ENCODE results near the gene RAD23A. TPM values are rescaled to one million over a fixed set of nuclear protein-coding genes. Genes with fewer than 3 reads are reported as not detected.
A peak's percentile ranks its signal among the peaks of the same experiment; 100 is the strongest.

RAD23A gene
- total and polyA plus RNA-seq, 9 of the 15 experiments (the other 6 are each of a cell fraction or from before 2014, with no cell fraction given), result 9.5 to 181 (median 101) TPM

DNA sequence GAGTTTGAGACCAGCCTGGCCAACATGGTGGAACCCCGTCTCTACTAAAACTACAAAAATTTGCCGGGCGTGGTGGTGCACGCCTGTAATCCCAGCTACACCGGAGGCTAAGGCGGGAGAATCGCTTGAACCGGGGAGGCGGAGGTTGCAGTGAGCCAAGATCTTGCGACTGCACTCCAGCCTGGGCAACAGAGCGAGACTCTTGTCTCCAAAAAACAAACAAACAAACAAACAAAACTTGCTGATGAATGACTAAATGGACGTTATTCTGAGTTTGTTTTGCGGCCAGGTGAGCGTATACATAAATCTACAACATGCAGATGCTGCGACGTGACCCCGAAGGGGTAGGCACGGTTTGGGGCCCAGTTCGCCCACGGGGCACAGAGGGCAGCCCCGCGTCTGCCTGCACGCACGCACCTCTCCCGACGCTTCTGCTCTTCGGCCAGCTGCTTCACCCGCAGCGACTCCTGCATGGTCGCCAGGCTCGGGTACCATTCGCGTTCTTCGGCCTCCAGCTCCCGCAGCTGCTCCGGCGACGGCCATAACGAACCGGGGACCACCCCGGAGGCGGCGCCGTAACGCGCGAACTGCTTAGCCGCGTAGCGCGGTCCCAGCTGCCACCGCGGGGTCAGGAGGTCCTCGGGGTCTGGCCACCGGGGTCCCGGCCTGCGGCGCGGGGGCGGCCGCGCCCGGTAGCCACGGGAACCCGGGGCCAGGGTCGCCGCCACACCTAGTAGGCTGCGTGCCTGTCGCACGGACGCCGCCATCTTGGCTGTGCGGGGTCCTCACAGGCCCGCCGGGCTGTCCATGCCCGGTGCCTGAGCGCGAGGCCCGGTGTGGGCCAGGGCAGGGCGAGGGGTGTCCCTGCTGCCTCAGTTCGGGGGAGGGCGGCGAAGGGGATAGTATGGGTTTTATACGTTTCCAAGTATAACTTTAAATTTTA lies 11.1 kb downstream of the RAD23A start, which contains the start of gene GADD45GIP1 (continued):
- TF ChIP-seq ZNF324 (CRISPR knock-in tag; IDR thresholded peaks at IDR 0.05), result no peak
- TF ChIP-seq, protein P1, sequence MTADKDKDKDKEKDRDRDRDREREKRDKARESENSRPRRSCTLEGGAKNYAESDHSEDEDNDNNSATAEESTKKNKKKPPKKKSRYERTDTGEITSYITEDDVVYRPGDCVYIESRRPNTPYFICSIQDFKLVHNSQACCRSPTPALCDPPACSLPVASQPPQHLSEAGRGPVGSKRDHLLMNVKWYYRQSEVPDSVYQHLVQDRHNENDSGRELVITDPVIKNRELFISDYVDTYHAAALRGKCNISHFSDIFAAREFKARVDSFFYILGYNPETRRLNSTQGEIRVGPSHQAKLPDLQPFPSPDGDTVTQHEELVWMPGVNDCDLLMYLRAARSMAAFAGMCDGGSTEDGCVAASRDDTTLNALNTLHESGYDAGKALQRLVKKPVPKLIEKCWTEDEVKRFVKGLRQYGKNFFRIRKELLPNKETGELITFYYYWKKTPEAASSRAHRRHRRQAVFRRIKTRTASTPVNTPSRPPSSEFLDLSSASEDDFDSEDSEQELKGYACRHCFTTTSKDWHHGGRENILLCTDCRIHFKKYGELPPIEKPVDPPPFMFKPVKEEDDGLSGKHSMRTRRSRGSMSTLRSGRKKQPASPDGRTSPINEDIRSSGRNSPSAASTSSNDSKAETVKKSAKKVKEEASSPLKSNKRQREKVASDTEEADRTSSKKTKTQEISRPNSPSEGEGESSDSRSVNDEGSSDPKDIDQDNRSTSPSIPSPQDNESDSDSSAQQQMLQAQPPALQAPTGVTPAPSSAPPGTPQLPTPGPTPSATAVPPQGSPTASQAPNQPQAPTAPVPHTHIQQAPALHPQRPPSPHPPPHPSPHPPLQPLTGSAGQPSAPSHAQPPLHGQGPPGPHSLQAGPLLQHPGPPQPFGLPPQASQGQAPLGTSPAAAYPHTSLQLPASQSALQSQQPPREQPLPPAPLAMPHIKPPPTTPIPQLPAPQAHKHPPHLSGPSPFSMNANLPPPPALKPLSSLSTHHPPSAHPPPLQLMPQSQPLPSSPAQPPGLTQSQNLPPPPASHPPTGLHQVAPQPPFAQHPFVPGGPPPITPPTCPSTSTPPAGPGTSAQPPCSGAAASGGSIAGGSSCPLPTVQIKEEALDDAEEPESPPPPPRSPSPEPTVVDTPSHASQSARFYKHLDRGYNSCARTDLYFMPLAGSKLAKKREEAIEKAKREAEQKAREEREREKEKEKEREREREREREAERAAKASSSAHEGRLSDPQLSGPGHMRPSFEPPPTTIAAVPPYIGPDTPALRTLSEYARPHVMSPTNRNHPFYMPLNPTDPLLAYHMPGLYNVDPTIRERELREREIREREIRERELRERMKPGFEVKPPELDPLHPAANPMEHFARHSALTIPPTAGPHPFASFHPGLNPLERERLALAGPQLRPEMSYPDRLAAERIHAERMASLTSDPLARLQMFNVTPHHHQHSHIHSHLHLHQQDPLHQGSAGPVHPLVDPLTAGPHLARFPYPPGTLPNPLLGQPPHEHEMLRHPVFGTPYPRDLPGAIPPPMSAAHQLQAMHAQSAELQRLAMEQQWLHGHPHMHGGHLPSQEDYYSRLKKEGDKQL (CRISPR knock-in tag; IDR thresholded peaks at IDR 0.05; ENCODE audit: borderline replicate concordance), result no peak
- no peak for TF ChIP-seq YBX1 (IDR thresholded peaks at IDR 0.05)
- TF ChIP-seq KDM2B (CRISPR knock-in tag; IDR thresholded peaks at IDR 0.05), result no peak
- TF ChIP-seq, protein P2, sequence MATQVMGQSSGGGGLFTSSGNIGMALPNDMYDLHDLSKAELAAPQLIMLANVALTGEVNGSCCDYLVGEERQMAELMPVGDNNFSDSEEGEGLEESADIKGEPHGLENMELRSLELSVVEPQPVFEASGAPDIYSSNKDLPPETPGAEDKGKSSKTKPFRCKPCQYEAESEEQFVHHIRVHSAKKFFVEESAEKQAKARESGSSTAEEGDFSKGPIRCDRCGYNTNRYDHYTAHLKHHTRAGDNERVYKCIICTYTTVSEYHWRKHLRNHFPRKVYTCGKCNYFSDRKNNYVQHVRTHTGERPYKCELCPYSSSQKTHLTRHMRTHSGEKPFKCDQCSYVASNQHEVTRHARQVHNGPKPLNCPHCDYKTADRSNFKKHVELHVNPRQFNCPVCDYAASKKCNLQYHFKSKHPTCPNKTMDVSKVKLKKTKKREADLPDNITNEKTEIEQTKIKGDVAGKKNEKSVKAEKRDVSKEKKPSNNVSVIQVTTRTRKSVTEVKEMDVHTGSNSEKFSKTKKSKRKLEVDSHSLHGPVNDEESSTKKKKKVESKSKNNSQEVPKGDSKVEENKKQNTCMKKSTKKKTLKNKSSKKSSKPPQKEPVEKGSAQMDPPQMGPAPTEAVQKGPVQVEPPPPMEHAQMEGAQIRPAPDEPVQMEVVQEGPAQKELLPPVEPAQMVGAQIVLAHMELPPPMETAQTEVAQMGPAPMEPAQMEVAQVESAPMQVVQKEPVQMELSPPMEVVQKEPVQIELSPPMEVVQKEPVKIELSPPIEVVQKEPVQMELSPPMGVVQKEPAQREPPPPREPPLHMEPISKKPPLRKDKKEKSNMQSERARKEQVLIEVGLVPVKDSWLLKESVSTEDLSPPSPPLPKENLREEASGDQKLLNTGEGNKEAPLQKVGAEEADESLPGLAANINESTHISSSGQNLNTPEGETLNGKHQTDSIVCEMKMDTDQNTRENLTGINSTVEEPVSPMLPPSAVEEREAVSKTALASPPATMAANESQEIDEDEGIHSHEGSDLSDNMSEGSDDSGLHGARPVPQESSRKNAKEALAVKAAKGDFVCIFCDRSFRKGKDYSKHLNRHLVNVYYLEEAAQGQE (IDR thresholded peaks at IDR 0.05; ENCODE audit: borderline replicate concordance), result no peak
- TF ChIP-seq, protein P2 (CRISPR knock-in tag; IDR thresholded peaks at IDR 0.05; ENCODE audit: low read depth), result no peak
- no peak for TF ChIP-seq TCF7L2 (IDR thresholded peaks at IDR 0.05; ENCODE audit: low read depth, low read length)
- TF ChIP-seq MBD2 (IDR thresholded peaks at IDR 0.05; ENCODE audit: borderline replicate concordance, low read depth), result no peak
- no peak for TF ChIP-seq NR4A1 (CRISPR knock-in tag; IDR thresholded peaks at IDR 0.05)
- TF ChIP-seq NR4A1 (tag; IDR thresholded peaks at IDR 0.05), result peak; percentile 67; the same call in 1 of the 2 replicates
- TF ChIP-seq, protein P3, sequence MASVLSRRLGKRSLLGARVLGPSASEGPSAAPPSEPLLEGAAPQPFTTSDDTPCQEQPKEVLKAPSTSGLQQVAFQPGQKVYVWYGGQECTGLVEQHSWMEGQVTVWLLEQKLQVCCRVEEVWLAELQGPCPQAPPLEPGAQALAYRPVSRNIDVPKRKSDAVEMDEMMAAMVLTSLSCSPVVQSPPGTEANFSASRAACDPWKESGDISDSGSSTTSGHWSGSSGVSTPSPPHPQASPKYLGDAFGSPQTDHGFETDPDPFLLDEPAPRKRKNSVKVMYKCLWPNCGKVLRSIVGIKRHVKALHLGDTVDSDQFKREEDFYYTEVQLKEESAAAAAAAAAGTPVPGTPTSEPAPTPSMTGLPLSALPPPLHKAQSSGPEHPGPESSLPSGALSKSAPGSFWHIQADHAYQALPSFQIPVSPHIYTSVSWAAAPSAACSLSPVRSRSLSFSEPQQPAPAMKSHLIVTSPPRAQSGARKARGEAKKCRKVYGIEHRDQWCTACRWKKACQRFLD (CRISPR knock-in tag; IDR thresholded peaks at IDR 0.05), result no peak
- 0 out of 2 replicates have a peak, but pooled peaks have one; percentile 13 for TF ChIP-seq SP1 (CRISPR knock-in tag; IDR thresholded peaks at IDR 0.05)
- TF ChIP-seq PHB2 (IDR thresholded peaks at IDR 0.05; ENCODE audit: low read depth), result no peak

Measured in K562 (cell line).